Measurements from ENCODE around the gene PLEKHF1. TPM values are rescaled to one million over a fixed set of nuclear protein-coding genes. Genes with fewer than 3 reads are reported as not detected.

PLEKHF1 gene
- total RNA-seq, 4 donors from 2014 or later = 69.1 to 164 (median 135) TPM

GRCh38 chr19:29697523-29698261, 32.4 kb downstream of the PLEKHF1 start:
- in situ Hi-C loops (cut with MboI; ENCODE audit: low sequenced_read_pairs in 4 of 4) (no loop called here), intact Hi-C loops (cut with DNase I; ENCODE audit: low total_unique reads) (no loop called here)

GRCh38 chr19:29699861-29700260, 34.6 kb downstream of the PLEKHF1 start:
- TF ChIP-seq CTCF (IDR thresholded peaks at IDR 0.05 in 4 of 5, conservative IDR thresholded peaks at IDR 0.05 in 1 of 5) = no peak
- Histone ChIP-seq H3K27me3 (no peaks in the 10 kb centered on the region), H3K4me1 (peaks cover 5 to 25% of the 10 kb centered on the region in 2 donors), H3K9me3 (no peaks in the 10 kb centered on the region), H3K4me3 (no peak overlapping the region), H3K27ac (no peak overlapping the region), H3K36me3 (peaks cover 0 to 22% of the 10 kb centered on the region in 2 donors)
- ATAC-seq (no peak), DNase-seq (no peak)
- intact Hi-C loops (cut with DNase I; ENCODE audit: low total_unique reads) = no loop called here
- in situ Hi-C loops (cut with MboI; ENCODE audit: low sequenced_read_pairs in 4 of 4) = loop anchor here in 1 of 4 donors (25.0 kb wide), 1 partner anchor 488 kb away; the partner anchor contains the start of gene UQCRFS1

More at GRCh38 chr19:29697523-29698261, 32.4 kb downstream of the PLEKHF1 start:
- Histone ChIP-seq H3K4me3 (no peak overlapping the region), H3K4me1 (peaks cover 13 to 28% of the 10 kb centered on the region in 2 donors), H3K27ac (no peak overlapping the region), H3K9me3 (no peaks in the 10 kb centered on the region), H3K27me3 (no peaks in the 10 kb centered on the region), H3K36me3 (peaks cover 0 to 12% of the 10 kb centered on the region in 2 donors)
- no peak for TF ChIP-seq POLR2A (IDR thresholded peaks at IDR 0.05)
- ATAC-seq (no peak), DNase-seq (peak in 1 of 2 donors; percentile 33)

- in situ Hi-C loops (cut with MboI; ENCODE audit: low sequenced_read_pairs in 4 of 4) (loop anchor here in 1 of 4 donors (25.0 kb wide), 1 partner anchor 488 kb away; the partner anchor contains the start of gene UQCRFS1), intact Hi-C loops (cut with DNase I; ENCODE audit: low total_unique reads) (no loop called here)
- DNase-seq (no peak), ATAC-seq (no peak)
- Histone ChIP-seq H3K4me3 (no peak overlapping the region), H3K27me3 (no peaks in the 10 kb centered on the region), H3K4me1 (peaks cover 4 to 19% of the 10 kb centered on the region in 2 donors), H3K9me3 (no peaks in the 10 kb centered on the region), H3K27ac (peak overlapping the region in 1 of 4 donors; percentile 4), H3K36me3 (peaks cover 0 to 26% of the 10 kb centered on the region in 2 donors)
- no peak for TF ChIP-seq POLR2A (IDR thresholded peaks at IDR 0.05)
- TF ChIP-seq CTCF (IDR thresholded peaks at IDR 0.05 in 4 of 5, conservative IDR thresholded peaks at IDR 0.05 in 1 of 5) = no peak
These were observed 35.2 kb downstream of the PLEKHF1 start for GRCh38 chr19:29700498-29700897.

GRCh38 chr19:29702161-29702962, 37.1 kb downstream of the PLEKHF1 start:
- peak in 1 of 2 donors; percentile 61 for DNase-seq
- ATAC-seq = peak in 1 of 2 donors; percentile 67
- peak overlapping the region; percentile 40 to 74 (median 52) for H3K27ac ChIP-seq
- peaks cover 5 to 9% of the 10 kb centered on the region in 2 donors for H3K4me1 ChIP-seq
- intact Hi-C loops (cut with DNase I; ENCODE audit: low total_unique reads) = no loop called here
- no peak for TF ChIP-seq CTCF (IDR thresholded peaks at IDR 0.05 in 4 of 5, conservative IDR thresholded peaks at IDR 0.05 in 1 of 5)
- no peak for TF ChIP-seq POLR2A (IDR thresholded peaks at IDR 0.05)
- H3K36me3 ChIP-seq = peaks cover 0 to 35% of the 10 kb centered on the region in 2 donors
- H3K27me3 ChIP-seq = no peaks in the 10 kb centered on the region
- H3K4me3 ChIP-seq = no peak overlapping the region
- in situ Hi-C loops (cut with MboI; ENCODE audit: low sequenced_read_pairs in 4 of 4) = loop anchor here in 1 of 4 donors (25.0 kb wide), 1 partner anchor 490 kb away; the partner anchor contains the start of gene UQCRFS1
- no peaks in the 10 kb centered on the region for H3K9me3 ChIP-seq

- H3K27me3 ChIP-seq = no peaks in the 10 kb centered on the region
- no peak for DNase-seq
- no peaks in the 10 kb centered on the region for H3K9me3 ChIP-seq
- H3K4me3 ChIP-seq = no peak overlapping the region
- H3K4me1 ChIP-seq = peaks cover 8 to 15% of the 10 kb centered on the region in 2 donors
- peak overlapping the region; percentile 2 to 74 (median 40) for H3K27ac ChIP-seq
- no peak for ATAC-seq
- TF ChIP-seq POLR2A (IDR thresholded peaks at IDR 0.05) (no peak), CTCF (IDR thresholded peaks at IDR 0.05 in 4 of 5, conservative IDR thresholded peaks at IDR 0.05 in 1 of 5) (no peak)
- H3K36me3 ChIP-seq = peaks cover 0 to 39% of the 10 kb centered on the region in 2 donors
- intact Hi-C loops (cut with DNase I; ENCODE audit: low total_unique reads) = no loop called here
- in situ Hi-C loops (cut with MboI; ENCODE audit: low sequenced_read_pairs in 4 of 4) = loop anchor here in 1 of 4 donors (25.0 kb wide), 1 partner anchor 491 kb away; the partner anchor contains the start of gene UQCRFS1
These were observed 37.7 kb downstream of the PLEKHF1 start for GRCh38 chr19:29702963-29703320.

Measured in gastrocnemius medialis (tissue), 4 donors.